GM21786 (cell line): ENCODE measurements around the gene C10orf90.

ENCODE experiments used
- ATAC-seq: cut with Tn5 transposase; IDR thresholded peaks from one replicate; pipeline ENCODE4 v1.9.1; 2021; ENCODE audit not compliant: unreplicated experiment

C10orf90 gene

GRCh38 chr10:126508535-126509040 lies 161.9 kb downstream of the C10orf90 start:
- no peak for ATAC-seq

GRCh38 chr10:126504761-126505112 lies 165.8 kb downstream of the C10orf90 start:
- ATAC-seq = no peak

- peak; percentile 52 for ATAC-seq
Measured at GRCh38 chr10:126504063-126504760, 166.3 kb downstream of the C10orf90 start.

GRCh38 chr10:126503392-126504062 lies 167.0 kb downstream of the C10orf90 start:
- no peak for ATAC-seq

GRCh38 chr10:126502441-126502840 lies 168.1 kb downstream of the C10orf90 start:
- no peak for ATAC-seq

- no peak for ATAC-seq
Measured at GRCh38 chr10:126501828-126502227, 168.7 kb downstream of the C10orf90 start.

- ATAC-seq = no peak
Measured at GRCh38 chr10:126500866-126501265, 169.6 kb downstream of the C10orf90 start.

GRCh38 chr10:126500185-126500584 lies 170.3 kb downstream of the C10orf90 start:
- ATAC-seq = no peak

- no peak for ATAC-seq
Measured at GRCh38 chr10:126499744-126500143, 170.7 kb downstream of the C10orf90 start.

GRCh38 chr10:126497672-126498071 lies 172.8 kb downstream of the C10orf90 start:
- no peak for ATAC-seq

- ATAC-seq = no peak
Measured at GRCh38 chr10:126496771-126497545, 173.5 kb downstream of the C10orf90 start.

GRCh38 chr10:126491476-126491875 lies 179.0 kb downstream of the C10orf90 start:
- ATAC-seq = no peak

GRCh38 chr10:126481181-126481580 lies 189.3 kb downstream of the C10orf90 start:
- no peak for ATAC-seq

- ATAC-seq = no peak
Measured at GRCh38 chr10:126480648-126481047, 189.8 kb downstream of the C10orf90 start.

- no peak for ATAC-seq
Measured at GRCh38 chr10:126479280-126479895, 191.1 kb downstream of the C10orf90 start.

- no peak for ATAC-seq
Measured at GRCh38 chr10:126478546-126478945, 191.9 kb downstream of the C10orf90 start.

GRCh38 chr10:126476246-126476645 lies 194.2 kb downstream of the C10orf90 start:
- no peak for ATAC-seq

- ATAC-seq = no peak
Measured at GRCh38 chr10:126475074-126475691, 195.3 kb downstream of the C10orf90 start.

- ATAC-seq = no peak
Measured at GRCh38 chr10:126474031-126474430, 196.5 kb downstream of the C10orf90 start.

- no peak for ATAC-seq
Measured at GRCh38 chr10:126470991-126471390, 199.5 kb downstream of the C10orf90 start.

- no peak for ATAC-seq
Measured at GRCh38 chr10:126469692-126470091, 200.8 kb downstream of the C10orf90 start.
